NCI-H1048 (cell line): Measurements from ENCODE around the gene COQ2.
"Not testable (repeated sequence)": the region's sequence is repeated elsewhere in the genome, so short reads cannot be mapped to it uniquely, and the experiment has no call there.

ENCODE experiments used
- DNase-seq: peaks from one replicate; lab custom pipeline; 2025; lab: John Stamatoyannopoulos, UW

COQ2 gene

GRCh38 chr4:83284193-83285054 lies at the start of gene COQ2:
TSS of gene COQ2 (minus strand) at chr4:83284798. CDS start at chr4:83284764, 34 bp downstream.
- DNase-seq: peak; percentile 59

GRCh38 chr4:83331956-83332355 lies 47.4 kb upstream of the COQ2 start:
- DNase-seq: no peak

- DNase-seq: no peak
Observed at GRCh38 chr4:83329521-83330110, 45.0 kb upstream of the COQ2 start.

GRCh38 chr4:83328521-83329187 lies 44.1 kb upstream of the COQ2 start:
- no peak for DNase-seq

GRCh38 chr4:83326546-83326945 lies 41.9 kb upstream of the COQ2 start:
- no peak for DNase-seq

GRCh38 chr4:83325306-83325705 lies 40.7 kb upstream of the COQ2 start:
- DNase-seq: not testable (repeated sequence)

- DNase-seq: no peak
Observed at GRCh38 chr4:83323136-83323535, 38.5 kb upstream of the COQ2 start.

- no peak for DNase-seq
Observed at GRCh38 chr4:83320548-83320947, 36.0 kb upstream of the COQ2 start.

GRCh38 chr4:83318666-83319065 lies 34.1 kb upstream of the COQ2 start:
- DNase-seq: no peak

- no peak for DNase-seq
Observed at GRCh38 chr4:83317671-83318070, 33.1 kb upstream of the COQ2 start.

GRCh38 chr4:83316459-83317165 lies 32.0 kb upstream of the COQ2 start:
- DNase-seq: no peak

- no peak for DNase-seq
Observed at GRCh38 chr4:83315341-83315870, 30.8 kb upstream of the COQ2 start.

- DNase-seq: no peak
Observed at GRCh38 chr4:83308672-83309071, 24.1 kb upstream of the COQ2 start.

GRCh38 chr4:83307920-83308319 lies 23.3 kb upstream of the COQ2 start:
- DNase-seq: no peak

- DNase-seq: no peak
Observed at GRCh38 chr4:83305187-83305586, 20.6 kb upstream of the COQ2 start.

- DNase-seq: no peak
Observed at GRCh38 chr4:83297548-83298260, 13.1 kb upstream of the COQ2 start.

- DNase-seq: no peak
Observed at GRCh38 chr4:83293305-83294046, 8.9 kb upstream of the COQ2 start.

- DNase-seq: not testable (repeated sequence)
Observed at GRCh38 chr4:83290059-83290774, 5.6 kb upstream of the COQ2 start.

- not testable (repeated sequence) for DNase-seq
Observed at GRCh38 chr4:83288381-83288780, 3.8 kb upstream of the COQ2 start.

GRCh38 chr4:83285055-83285407 lies 433 bp upstream of the COQ2 start:
- no peak for DNase-seq
